VCaP (cell line): ENCODE results near the gene FSTL4.

Source experiments
- H3K27ac ChIP-seq: fragments of 450-650 bp; 2 replicates; pipeline ENCODE4 v1.5.1; 2017
- CTCF ChIP-seq: fragments of 450-650 bp; conservative IDR thresholded peaks from 2 replicates; pipeline ENCODE4 v1.5.1; 2017; ENCODE audit warnings: mild to moderate bottlenecking, moderate library complexity

The FSTL4 gene

GRCh38 chr5:133319905-133320520 is 292.3 kb downstream of the FSTL4 start:
- no peak overlapping the region for H3K27ac ChIP-seq
- peak; percentile 13; the same call in 1 of the 2 replicates for TF ChIP-seq CTCF

GRCh38 chr5:133319244-133319643 is 293.1 kb downstream of the FSTL4 start:
- no peak for TF ChIP-seq CTCF
- no peak overlapping the region for H3K27ac ChIP-seq

GRCh38 chr5:133317558-133317957 is 294.8 kb downstream of the FSTL4 start:
- no peak overlapping the region for H3K27ac ChIP-seq
- TF ChIP-seq CTCF, result no peak

GRCh38 chr5:133316346-133317343 is 295.7 kb downstream of the FSTL4 start:
- TF ChIP-seq CTCF, result no peak
- no peak overlapping the region for H3K27ac ChIP-seq

GRCh38 chr5:133314086-133314485 is 298.3 kb downstream of the FSTL4 start:
- no peak for TF ChIP-seq CTCF
- no peak overlapping the region for H3K27ac ChIP-seq

- no peak for TF ChIP-seq CTCF
Observed at GRCh38 chr5:133311176-133311575, 301.2 kb downstream of the FSTL4 start.

GRCh38 chr5:133309984-133310621 is 302.2 kb downstream of the FSTL4 start:
- H3K27ac ChIP-seq, result no peak overlapping the region
- no peak for TF ChIP-seq CTCF

More at GRCh38 chr5:133311176-133311575, 301.2 kb downstream of the FSTL4 start:
- no peak overlapping the region for H3K27ac ChIP-seq
